ENCODE measurements around the gene ARRDC1.

Gene ARRDC1

GRCh38 chr9:137642892-137643291, 37.4 kb downstream of the ARRDC1 start:
- no peak for DNase-seq

GRCh38 chr9:137643921-137644320, 38.4 kb downstream of the ARRDC1 start:
- no peak for DNase-seq

GRCh38 chr9:137645211-137645610, 39.7 kb downstream of the ARRDC1 start:
- DNase-seq: no peak

GRCh38 chr9:137646341-137646740, 40.9 kb downstream of the ARRDC1 start:
- DNase-seq: no peak

- DNase-seq: no peak
Measured at GRCh38 chr9:137647096-137647714, 41.7 kb downstream of the ARRDC1 start.

- no peak for DNase-seq
Measured at GRCh38 chr9:137648396-137648795, 42.9 kb downstream of the ARRDC1 start.

- no peak for DNase-seq
Measured at GRCh38 chr9:137649553-137649952, 44.1 kb downstream of the ARRDC1 start.

- no peak for DNase-seq
Measured at GRCh38 chr9:137650259-137650658, 44.8 kb downstream of the ARRDC1 start.

- no peak for DNase-seq
Measured at GRCh38 chr9:137650779-137651178, 45.3 kb downstream of the ARRDC1 start.

GRCh38 chr9:137656416-137656815, 50.9 kb downstream of the ARRDC1 start:
- DNase-seq: no peak

GRCh38 chr9:137657606-137658005, 52.1 kb downstream of the ARRDC1 start:
- no peak for DNase-seq

- DNase-seq: no peak
Measured at GRCh38 chr9:137658781-137659180, 53.3 kb downstream of the ARRDC1 start.

- DNase-seq: no peak
Measured at GRCh38 chr9:137660144-137660543, 54.7 kb downstream of the ARRDC1 start.

- no peak for DNase-seq
Measured at GRCh38 chr9:137663584-137663983, 58.1 kb downstream of the ARRDC1 start.

- no peak for DNase-seq
Measured at GRCh38 chr9:137664676-137665075, 59.2 kb downstream of the ARRDC1 start.

All from OCI-M1 (cell line).